ENCODE measurements around the gene ZBTB43.
"Not testable (repeated sequence)": the region's sequence is repeated elsewhere in the genome, so short reads cannot be mapped to it uniquely, and the experiment has no call there.

The ZBTB43 gene, protein sequence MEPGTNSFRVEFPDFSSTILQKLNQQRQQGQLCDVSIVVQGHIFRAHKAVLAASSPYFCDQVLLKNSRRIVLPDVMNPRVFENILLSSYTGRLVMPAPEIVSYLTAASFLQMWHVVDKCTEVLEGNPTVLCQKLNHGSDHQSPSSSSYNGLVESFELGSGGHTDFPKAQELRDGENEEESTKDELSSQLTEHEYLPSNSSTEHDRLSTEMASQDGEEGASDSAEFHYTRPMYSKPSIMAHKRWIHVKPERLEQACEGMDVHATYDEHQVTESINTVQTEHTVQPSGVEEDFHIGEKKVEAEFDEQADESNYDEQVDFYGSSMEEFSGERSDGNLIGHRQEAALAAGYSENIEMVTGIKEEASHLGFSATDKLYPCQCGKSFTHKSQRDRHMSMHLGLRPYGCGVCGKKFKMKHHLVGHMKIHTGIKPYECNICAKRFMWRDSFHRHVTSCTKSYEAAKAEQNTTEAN

DNA sequence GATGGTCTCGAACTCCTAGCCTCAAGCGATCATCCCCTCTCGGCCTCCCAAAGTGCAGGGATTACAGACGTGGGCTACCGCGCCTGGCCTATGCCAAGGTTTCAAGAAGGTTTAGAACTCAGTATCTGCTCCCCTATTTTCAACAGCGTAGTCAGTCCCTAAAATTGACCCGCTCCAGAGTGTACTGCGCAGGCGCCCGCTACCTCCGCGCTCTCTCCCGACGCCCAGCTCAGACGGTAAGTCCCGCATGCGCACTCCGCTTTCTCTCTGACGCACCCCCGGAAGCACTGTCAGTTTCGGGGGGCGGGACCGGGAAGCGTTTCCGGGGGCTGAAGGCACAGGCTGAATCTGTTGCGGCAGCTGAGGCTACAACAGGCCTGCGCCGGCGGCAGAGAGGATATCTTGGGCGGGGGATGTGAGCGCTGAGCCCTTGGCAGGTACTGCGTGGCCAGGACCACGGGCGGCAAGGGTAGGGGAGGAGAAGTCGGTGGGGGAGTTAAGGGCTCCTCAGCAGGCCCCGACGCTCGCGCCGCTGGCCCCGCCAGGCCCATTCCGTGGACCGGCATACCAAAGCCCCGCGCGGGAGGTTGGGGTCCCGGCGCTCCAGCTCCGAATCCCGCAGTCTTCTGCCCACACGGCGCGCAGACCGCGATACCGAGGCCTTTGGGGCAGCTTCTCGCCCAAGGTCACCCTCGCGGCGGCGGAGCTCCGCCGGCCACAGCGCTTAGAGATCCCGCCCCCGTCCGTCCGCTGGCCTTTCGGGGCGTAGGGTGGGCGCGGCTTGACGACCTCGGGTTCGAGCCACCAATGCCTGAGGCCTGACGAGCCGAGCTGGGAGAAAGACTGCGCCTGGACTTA is at the start of gene ZBTB43:
TSS of gene ZBTB43 (plus strand) at position 345 of the 858 bp plus-strand sequence. CDS start 27,470 bp downstream, outside the sequence.
- peak; percentile 98 for DNase-seq (ENCODE audit: low spot score)

DNA sequence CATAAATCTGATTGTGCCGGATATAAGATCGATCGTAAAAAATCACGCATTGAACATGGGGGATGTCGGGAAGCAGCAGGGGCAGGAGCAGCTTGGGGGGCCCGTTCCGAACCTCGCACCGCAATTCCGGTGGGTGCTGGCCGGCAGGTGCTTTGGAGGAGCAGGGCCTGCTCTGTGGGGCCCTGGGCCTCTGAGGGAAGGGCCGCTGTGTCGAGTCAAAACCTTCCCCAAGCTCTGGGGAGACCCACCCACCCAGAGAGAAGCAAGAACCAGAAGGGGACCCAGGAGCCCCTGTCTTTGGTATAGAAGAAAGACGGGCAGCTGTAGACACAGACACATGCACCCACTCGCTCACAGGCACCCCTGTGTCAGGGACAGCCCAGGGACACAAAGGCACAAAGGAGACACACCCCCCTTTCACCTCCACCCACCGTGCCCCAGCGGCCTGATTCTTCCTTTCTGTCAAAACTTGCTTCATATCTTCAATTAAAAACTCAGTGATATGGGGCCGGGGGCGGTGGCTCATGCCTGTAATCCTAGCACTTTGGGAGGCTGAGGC is 49.4 kb upstream of the ZBTB43 start:
- no peak for DNase-seq (ENCODE audit: low spot score)

DNA sequence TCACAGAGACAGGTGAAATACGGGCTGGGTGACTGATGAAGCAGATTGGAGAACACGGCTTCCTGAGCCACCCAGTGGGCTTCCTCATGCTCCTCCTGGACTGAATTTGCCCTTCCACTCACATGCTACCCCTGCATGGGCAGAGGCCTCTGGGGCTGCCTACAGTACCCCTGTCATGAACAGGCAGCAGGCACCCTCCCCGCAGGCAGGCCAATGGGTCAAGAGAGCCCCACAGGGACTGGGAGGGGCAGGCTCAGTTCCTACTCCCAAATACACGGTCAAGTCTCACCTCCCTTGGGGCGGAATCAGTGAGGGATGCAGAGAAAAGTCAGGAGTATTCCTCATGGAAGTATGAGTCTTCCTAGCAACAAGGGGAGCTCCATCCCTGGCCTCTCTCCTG is 48.6 kb upstream of the ZBTB43 start:
- no peak for DNase-seq (ENCODE audit: low spot score)

DNA sequence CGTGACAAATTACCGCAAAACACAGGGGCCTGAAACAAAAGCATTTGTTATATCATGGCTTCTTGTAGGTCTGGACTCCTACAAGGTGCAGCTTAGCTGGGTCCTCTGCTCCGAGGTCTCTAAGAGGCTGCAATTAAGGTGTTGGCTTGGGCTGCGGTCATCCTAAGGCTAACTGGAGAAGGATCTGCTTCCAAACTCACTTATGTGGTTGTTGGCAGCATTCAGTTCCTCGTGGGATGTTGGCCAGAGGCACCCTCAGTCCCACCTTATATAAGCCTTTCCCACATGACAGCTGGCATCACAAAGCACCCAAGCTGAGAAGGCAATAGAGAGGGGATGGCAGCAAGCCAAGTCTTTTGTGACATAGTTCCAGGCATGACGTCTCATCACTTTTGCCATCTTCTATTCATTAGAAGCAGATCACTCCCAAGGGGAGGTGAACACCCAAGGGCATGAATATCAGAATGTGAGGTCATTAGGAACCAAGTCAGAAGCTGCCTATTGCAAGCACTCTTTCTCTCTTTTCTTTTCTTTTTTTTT is 47.9 kb upstream of the ZBTB43 start:
- DNase-seq (ENCODE audit: low spot score) = no peak

DNA sequence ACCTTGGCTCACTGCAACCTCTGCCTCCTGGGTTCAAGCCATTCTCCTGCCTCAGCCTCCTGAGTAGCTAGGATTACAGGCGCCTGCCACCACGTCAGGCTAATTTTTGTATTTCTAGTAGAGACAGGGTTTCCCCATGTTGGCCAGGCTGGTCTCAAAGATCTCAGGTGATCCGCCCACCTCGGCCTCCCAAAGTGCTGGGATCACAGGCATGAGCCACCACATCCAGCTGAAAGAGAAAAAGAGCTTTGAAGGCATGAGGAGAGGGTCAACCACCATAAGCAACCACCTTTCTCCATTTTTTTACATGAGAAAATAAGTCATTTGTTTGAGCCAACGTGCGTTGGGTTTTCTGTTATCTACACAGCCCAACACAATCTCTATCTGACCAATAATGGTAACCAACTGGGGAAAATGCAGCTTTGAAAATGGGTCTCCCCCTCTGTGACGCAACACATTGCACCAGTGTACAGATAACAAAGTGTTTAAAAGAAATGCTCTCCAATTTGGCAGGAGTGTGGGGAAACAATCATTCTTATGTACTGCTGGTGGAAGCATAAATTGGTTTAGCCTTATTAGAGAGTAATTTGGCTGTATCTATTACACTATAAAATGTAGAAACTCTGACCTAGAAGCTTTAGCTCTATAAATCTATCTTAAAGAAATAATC is 45.8 kb upstream of the ZBTB43 start:
- DNase-seq (ENCODE audit: low spot score) = no peak

DNA sequence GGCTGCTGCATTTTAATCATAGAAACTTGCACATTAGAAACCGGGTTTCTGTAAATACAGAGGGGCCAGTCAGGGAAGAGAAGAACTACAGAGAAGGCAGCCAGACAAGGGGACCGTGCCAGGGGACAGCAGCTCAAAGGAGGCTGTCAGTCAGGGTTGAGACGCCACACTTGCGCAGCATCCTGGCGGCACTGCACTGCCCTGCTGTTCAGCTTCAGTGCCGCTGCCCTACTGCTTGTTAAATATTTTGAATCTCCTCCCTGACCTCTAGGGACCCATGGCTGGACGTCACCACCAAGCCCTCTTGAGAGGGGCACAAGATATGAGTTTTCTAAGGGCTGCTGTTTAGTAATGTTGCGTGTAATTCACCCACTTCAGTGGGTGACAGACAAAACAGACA is 43.6 kb upstream of the ZBTB43 start:
- no peak for DNase-seq (ENCODE audit: low spot score)

DNA sequence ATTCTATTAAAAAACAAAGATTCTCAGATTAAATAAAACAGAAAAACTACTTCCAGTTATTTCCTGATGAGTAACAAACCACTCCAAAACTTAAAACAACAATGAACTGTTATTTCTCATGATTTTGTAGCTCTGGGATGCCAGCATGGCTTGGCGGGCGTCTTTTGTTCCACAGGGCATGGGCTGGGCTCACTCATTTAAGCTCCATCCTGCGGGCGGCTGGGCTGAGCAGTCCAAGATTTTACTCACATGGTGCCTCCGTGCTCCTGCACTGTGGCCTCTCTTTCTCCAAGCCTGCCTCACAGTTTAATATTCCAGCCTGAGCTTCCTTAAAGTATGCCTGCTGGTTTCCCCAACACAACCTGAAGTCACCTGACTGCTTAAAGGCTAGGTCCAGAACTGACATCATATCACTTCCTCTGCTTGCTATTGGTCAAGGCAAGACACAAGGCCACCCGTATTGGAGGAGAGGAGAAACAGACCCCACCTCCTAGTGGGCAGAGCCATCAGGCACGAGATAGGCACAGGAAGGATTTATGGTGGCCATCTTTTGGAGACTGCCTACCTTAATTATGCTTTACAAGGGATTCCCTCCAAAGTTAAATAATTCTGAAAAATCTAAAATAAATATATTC is 41.6 kb upstream of the ZBTB43 start:
- no peak for DNase-seq (ENCODE audit: low spot score)

DNA sequence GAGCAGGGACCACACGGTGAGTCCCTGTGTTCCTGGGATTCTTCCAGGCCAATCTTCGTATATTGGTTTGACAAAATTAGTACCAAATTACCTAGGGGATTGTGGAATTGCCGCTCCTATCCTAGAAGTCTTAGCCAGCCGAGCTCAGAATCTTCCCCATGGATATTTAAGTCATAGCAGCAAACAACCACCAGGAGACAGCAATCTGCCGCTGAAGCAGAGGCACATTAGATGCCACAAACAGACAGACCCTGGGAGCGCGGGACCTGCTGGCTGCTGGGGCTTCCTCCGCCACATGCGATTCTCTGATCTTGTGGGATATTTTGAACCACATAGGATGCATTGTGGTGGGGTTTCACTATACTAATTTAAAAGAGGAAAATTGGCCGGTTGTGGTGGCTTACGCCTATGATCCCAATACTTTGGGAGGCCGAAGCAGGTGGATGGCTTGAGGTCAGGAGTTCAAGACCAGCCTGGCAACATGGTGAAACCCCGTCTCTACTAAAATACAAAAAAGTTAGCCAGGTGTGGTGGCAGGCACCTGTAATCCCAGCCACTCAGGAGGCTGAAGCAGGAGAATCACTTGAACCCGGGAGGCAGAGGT is 31.7 kb upstream of the ZBTB43 start:
- no peak for DNase-seq (ENCODE audit: low spot score)

DNA sequence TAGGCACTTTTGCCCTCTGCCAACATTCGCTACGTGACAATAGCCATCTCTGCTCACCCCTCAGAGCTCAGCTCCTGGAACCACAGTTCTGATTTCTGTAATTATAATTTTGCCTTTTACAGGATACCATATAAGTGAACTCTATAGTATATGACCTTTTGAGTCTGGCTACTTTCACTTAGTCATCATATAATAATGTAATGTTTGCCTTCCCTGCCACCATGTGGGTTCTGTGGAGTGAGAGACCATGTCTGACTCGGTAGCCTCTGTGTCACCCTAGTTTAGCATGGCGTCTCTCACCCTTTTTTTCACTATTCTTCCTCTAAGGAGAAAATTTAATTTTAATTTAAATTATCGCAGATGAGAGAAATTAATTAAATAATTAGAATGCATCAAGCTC is 28.9 kb upstream of the ZBTB43 start:
- DNase-seq (ENCODE audit: low spot score) = no peak

DNA sequence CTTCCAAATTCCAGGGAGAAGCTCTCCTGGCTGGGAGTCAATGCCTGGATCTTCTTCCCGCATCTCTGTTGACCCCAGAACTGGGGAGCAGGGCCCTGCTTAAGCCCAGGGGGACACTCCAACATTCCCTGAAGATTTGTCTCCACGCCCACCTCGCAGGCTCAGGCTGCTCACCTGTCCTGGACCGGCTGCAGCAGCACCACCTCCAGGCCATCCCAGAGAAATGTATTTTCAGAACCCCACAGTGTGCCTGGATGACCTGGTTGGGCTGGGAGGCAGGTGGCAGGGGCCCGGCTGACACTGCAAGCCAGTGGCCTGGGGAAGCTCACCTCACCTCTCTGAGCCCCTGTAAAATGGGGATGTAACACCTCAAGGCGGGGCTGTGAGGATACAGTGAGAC is 27.1 kb upstream of the ZBTB43 start:
- DNase-seq (ENCODE audit: low spot score) = no peak

DNA sequence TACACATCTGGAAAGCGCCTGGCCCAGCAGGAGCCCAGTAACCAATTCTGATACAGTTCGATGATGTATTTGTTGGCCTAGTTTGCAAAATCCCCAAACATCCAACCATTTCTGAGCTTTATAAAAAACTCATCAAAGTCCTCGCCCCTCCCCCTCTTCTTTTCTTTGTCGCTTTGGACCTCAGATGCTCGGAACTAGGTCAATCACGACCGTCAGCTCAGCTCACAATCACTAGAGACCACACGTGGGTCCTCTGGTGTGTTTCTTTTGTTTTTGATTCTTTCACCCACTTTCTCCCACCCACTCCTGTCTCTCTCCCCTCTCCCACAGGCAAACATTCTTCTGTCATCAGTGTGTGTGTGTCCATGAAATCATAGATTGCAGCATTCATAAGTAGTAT is 26.7 kb upstream of the ZBTB43 start:
- no peak for DNase-seq (ENCODE audit: low spot score)

DNA sequence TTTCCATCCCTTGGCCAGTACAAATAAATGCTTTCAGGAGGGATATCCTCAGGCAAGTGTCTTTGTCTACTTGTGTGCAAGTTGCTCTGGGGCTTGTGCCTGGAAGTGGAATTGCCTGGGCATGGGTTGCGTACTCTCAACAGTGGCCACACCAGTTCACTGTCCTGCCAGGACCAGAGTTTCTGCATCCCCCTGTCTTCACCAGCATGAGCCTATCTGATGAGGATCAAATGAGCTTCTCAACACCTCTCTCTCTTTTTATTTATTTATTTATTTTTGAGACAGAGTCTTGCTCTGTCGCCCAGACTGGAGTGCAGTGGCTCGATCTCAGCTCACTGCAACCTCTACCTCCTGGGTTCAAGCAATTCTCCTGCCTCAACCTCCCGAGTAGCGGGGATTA is 26.1 kb upstream of the ZBTB43 start:
- DNase-seq (ENCODE audit: low spot score) = not testable (repeated sequence)

DNA sequence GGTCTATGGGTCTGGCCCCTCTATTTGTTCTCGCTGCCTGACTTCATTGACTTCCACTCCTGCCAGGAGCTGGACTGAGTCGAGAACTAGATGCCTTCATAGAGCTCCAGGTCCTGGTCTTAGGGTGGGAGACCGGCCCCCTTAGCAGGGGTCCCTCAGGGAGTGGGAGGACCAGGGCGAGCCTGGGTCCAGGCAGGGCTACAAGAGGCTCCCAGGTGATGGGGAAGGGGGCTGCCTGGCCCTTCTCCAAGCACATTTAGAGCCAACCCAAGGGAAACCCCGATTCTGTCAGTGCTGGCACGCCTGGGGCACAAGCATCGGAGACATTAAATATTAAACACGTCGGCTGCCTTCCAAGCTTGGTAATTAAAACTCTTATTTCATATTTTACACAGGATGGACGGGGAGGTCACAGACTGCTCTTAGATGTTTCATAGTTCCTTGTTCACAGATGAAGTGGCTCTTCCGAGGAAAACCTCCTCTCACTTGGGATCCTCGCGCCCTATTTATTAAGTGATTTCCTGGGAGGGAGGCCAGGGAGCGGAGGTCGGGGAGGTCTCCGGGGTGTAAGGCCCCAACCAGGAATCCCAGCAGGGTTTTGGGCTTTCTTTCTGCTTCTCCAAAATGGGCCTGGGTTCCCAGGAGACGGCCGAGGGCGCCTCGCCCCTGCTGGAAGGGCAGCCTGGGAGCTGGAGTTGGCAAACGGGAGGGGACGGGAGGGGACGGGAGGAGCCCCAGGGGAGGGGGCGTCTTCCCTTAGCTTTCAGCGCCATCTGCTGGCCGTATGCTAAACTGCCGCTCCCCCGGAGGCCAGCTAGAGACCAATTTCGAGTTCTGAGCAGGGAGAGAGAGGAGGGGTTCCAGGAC is 23.4 kb upstream of the ZBTB43 start:
- DNase-seq (ENCODE audit: low spot score) = peak; percentile 73

DNA sequence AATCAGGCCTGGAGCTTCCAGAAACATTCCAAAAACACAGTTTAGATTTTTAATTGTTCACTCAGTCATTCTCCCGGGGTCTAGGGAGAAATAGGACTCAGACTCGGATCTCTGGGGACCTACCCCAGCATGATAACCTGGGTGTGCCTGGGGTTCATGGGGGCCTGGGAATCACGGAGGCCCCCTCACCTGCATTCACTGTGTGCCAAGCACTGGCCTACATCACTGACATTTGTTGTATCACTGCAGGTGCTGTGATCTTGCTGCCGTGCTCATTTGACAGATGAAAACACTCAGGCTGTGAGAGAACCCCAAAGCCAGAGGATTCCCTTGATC is 22.8 kb upstream of the ZBTB43 start:
- no peak for DNase-seq (ENCODE audit: low spot score)

DNA sequence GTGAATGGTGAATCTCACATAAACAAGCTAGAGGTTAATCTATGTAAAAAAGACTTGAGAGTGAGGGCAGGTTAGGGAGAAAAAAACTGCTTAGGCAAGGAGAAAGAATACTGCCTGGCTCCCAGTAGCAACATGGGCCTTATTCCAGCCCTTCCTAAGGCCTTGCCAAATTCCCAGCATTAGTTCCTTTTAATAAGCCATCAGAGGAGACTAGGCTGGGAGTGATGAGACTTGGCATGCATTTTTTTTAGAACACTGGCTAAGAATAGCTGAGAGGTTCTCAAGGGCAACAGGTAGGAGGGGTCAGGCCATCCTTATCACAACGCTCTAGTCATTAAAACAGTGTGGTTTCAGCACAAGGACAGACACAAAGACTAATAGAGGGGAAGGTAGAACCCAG is 20.9 kb upstream of the ZBTB43 start:
- DNase-seq (ENCODE audit: low spot score) = no peak

DNA sequence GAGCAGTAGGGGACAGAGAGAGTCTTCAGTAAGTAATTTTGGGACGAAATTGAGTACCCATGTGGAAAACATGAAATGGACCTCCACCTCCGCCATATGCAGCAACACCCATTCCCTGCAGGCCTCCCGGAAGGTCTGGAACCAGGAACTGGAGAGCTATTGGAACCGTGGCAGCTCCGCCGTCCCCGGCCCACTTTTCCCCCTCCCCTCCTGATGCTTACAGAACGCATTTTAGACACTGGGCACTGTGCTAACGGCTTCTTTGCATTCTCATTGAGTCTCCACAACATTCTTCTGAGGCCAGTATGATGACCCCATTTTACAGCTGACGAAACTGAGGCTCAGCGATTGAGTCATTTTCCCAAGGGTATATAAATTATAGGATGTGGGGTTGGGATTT is 20.4 kb upstream of the ZBTB43 start:
- no peak for DNase-seq (ENCODE audit: low spot score)

DNA sequence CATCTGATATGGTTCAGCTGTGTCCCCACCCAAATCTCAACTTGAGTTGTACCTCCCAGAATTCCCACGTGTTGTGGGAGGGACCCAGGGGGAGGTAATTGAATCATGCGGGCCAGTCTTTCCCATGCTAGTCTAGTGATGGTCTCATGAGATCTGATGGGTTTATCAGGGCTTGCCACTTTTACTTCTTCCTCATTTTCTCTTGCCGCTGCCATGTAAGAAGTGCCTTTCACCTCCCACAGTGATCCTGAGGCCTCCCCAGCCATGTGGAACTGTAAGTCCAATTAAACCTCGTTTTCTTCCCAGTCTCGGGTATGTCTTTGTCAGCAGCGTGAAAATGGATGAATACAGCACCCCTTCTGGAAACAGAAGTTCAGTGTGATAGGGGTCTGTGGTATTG is 20.0 kb upstream of the ZBTB43 start:
- not testable (repeated sequence) for DNase-seq (ENCODE audit: low spot score)

DNA sequence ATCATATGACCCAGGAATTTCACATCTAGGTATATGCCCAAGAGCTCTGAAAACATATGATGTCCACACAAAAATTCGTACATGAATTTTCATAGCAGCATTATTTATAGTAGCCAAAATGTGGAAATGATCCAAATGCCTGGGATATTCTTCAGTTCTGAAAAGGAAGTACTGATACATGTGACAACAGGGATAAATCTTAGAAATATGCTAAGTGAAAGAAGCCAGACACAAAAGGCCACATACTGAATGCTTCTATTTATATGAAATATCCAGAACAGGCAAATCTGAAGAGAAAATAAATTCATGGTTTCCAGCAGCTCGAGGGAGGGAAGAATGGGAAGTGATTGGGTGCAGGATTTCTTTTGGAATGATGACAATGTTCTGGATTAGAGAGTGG is 16.8 kb upstream of the ZBTB43 start:
- DNase-seq (ENCODE audit: low spot score) = no peak

DNA sequence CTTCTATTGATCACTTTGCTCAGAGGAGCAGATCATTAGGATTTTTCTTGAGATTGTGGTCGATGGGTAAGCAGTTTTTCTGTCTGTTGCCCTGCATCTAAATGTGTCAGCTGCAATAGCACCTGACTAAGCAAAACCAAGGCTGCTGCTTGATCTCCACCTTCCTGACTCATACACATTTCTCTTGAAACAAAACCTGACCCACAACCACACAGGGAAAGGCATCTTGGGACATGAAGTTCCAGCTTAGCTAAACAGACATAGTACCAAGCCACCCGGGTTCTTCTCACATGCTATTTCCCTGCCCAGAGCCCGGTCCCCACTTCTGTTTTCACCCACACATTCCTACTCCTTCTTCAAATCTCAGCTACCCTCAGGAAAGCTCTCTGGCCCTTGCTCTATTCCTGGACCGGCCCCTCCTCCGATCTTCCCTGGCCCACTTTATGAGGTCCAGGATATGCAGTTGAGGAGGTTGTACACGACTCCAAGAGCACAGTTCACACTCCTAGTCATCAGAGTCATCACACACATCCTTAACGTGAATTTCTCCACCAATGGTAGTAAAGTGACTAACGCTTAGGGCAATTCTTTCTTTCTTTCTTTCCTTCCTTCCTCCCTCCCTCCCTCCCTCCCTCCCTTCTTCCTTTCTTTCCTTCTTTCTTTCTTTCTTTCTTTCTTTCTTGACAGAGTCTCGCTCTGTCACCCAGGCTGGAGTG is 16.0 kb upstream of the ZBTB43 start:
- no peak for DNase-seq (ENCODE audit: low spot score)

DNA sequence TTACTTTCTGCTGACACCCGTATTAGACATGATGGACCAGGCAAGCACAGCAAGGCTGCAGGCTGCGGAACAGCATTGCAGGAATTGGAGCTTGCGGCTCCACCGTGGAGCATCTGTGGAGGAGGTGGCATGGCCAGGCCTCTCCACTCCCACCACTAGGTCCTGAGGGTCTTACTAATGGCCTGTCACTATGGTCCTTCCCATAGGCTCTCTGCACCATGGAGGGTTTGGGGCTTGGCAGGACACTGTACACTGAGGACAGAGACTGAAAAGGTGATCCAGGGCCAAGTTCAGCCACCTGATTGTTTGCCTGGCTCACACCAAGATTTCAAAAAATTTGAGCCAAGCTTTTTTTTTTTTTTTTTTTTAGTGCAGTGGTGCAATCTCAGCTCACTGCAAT is 14.3 kb upstream of the ZBTB43 start:
- no peak for DNase-seq (ENCODE audit: low spot score)
